Fibroblast of lung (primary cell): ENCODE measurements around the gene TBC1D22B.

Source experiments
- CTCF ChIP-seq, 2 donors: IDR thresholded peaks in 1 of 2; conservative IDR thresholded peaks in 1 of 2; 1 replicate in 1 of 2; 2 replicates in 1 of 2; pipeline ENCODE4 v1.5.1; 2011 to 2012; ENCODE audit warnings: low read length in 2 of 2, control low read depth in 1 of 2, inconsistent platforms in 1 of 2, low read depth in 1 of 2, mild to moderate bottlenecking in 1 of 2
- EZH2 ChIP-seq: IDR thresholded peaks from 2 replicates; pipeline ENCODE4 v1.5.1; 2012; ENCODE audit warnings: low read length, control low read depth, mild to moderate bottlenecking; ENCODE audit errors: missing control alignments

GRCh38 chr6:37302086-37302686 is 44.6 kb downstream of the TBC1D22B start:
- no peak for TF ChIP-seq CTCF (conservative IDR thresholded peaks at IDR 0.05 in 1 of 2, IDR thresholded peaks at IDR 0.05 in 1 of 2; ENCODE audit: low read depth in 1 of 2, low read length in 2 of 2)
- TF ChIP-seq EZH2 = no peak
